ENCODE data around the gene ABCA6. TPM values are rescaled to one million over a fixed set of nuclear protein-coding genes. Genes with fewer than 3 reads are reported as not detected.

The ABCA6 gene
- total and polyA plus RNA-seq, 10 of the 15 experiments (the other 5 are each of a cell fraction or from before 2014, with no cell fraction given), result 6.8 to 36.9 (median 12.6) TPM

DNA sequence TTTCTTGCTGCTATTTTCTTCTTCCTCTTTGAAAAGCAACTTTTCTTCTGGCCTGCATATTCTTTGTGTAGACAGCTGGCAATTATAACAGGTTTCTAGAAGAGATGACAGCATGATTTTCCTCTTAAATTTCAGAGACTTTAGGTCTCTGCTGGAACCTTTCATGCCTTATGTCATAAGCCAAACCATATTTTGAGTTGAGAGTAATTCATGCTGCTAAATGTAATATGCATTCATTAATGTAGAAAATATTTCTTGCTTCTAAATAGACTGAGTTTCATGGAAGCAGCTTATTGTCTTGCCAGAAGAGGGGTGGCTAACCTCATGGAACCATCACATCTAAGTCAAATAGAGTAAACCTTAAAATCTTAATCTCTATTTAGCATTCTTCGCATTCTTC lies 55.1 kb downstream of the ABCA6 start:
- Histone ChIP-seq H3K4me3 (no peak overlapping the region), H3K9ac (ENCODE audit: control insufficient read depth, insufficient read depth, low read length) (no peak overlapping the region), H4K20me1 (ENCODE audit: control insufficient read depth, insufficient read depth) (no peaks in the 10 kb centered on the region), H3K4me1 (ENCODE audit: control insufficient read depth, insufficient read depth, low read length) (no peaks in the 10 kb centered on the region), H3K27me3 (replicated peaks in 1 of 2; ENCODE audit: control insufficient read depth in 2 of 2, insufficient read depth in 2 of 2, low read length in 1 of 2) (no peaks in the 10 kb centered on the region), H3K9me3 (replicated peaks; ENCODE audit: control insufficient read depth, insufficient read depth, low read length) (peaks cover 6% of the 10 kb centered on the region; the same call in 2 of the 3 replicates), H3K4me2 (ENCODE audit: control insufficient read depth, insufficient read depth) (no peak overlapping the region), H3K79me2 (ENCODE audit: control insufficient read depth, insufficient read depth, low read length) (no peaks in the 10 kb centered on the region), H3K27ac (ENCODE audit: control insufficient read depth, insufficient read depth) (no peak overlapping the region), H3K36me3 (ENCODE audit: control insufficient read depth in 2 of 2, insufficient read depth in 2 of 2, low read length in 1 of 2) (peaks cover 2 to 6% of the 10 kb centered on the region in 2 experiments; a peak in 2 of 4 replicates), H2AFZ (ENCODE audit: control insufficient read depth, low read depth, low read length) (no peak overlapping the region)
- ATAC-seq (no peak), FAIRE-seq (no peak), DNase-seq (ENCODE audit: low read depth, low spot score) (no peak)
- BruUV-seq (replicated peaks), result no TSS peak
- SMC1A ChIA-PET (ENCODE audit: uncharacterized antibody, unreplicated experiment), result interaction anchor here (1.5 kb wide), 1 partner anchor 14 kb away, joined by 3 read pairs; no protein-coding TSS in a partner anchor
- intact Hi-C loops (cut with micrococcal nuclease; ENCODE audit: unreplicated experiment), result no loop called here
- CTCF ChIA-PET, result interaction anchor here (1.1 kb wide), 1 partner anchor 11 kb away, joined by 3 read pairs; no protein-coding TSS in a partner anchor
- TF ChIP-seq SRF (IDR thresholded peaks at IDR 0.05; ENCODE audit: low read depth in 2 of 2, low read length in 2 of 2) (no peak), FOXK2 (IDR thresholded peaks at IDR 0.05) (no peak), RB1 (IDR thresholded peaks at IDR 0.05; ENCODE audit: borderline replicate concordance) (no peak), SREBF1 (IDR thresholded peaks at IDR 0.05; ENCODE audit: low read length) (no peak), TCF12 (IDR thresholded peaks at IDR 0.05; ENCODE audit: low read depth, low read length) (no peak), IKZF2 (IDR thresholded peaks at IDR 0.05) (no peak), CHD4 (IDR thresholded peaks at IDR 0.05) (no peak), ETV6 (conservative IDR thresholded peaks at IDR 0.05 in 1 of 2, IDR thresholded peaks at IDR 0.05 in 1 of 2; ENCODE audit: borderline replicate concordance in 1 of 2, low read depth in 1 of 2) (no peak), TBL1XR1 (IDR thresholded peaks at IDR 0.05; ENCODE audit: low read depth, low read length) (no peak), CBFB (IDR thresholded peaks at IDR 0.05; ENCODE audit: low read depth) (no peak), SREBF2 (IDR thresholded peaks at IDR 0.05; ENCODE audit: low read length) (no peak), TCF7 (IDR thresholded peaks at IDR 0.05; ENCODE audit: borderline replicate concordance) (no peak), ZNF384 (IDR thresholded peaks at IDR 0.05; ENCODE audit: borderline replicate concordance, low read depth, low read length) (no peak)
- TF ChIP-seq, protein P1, sequence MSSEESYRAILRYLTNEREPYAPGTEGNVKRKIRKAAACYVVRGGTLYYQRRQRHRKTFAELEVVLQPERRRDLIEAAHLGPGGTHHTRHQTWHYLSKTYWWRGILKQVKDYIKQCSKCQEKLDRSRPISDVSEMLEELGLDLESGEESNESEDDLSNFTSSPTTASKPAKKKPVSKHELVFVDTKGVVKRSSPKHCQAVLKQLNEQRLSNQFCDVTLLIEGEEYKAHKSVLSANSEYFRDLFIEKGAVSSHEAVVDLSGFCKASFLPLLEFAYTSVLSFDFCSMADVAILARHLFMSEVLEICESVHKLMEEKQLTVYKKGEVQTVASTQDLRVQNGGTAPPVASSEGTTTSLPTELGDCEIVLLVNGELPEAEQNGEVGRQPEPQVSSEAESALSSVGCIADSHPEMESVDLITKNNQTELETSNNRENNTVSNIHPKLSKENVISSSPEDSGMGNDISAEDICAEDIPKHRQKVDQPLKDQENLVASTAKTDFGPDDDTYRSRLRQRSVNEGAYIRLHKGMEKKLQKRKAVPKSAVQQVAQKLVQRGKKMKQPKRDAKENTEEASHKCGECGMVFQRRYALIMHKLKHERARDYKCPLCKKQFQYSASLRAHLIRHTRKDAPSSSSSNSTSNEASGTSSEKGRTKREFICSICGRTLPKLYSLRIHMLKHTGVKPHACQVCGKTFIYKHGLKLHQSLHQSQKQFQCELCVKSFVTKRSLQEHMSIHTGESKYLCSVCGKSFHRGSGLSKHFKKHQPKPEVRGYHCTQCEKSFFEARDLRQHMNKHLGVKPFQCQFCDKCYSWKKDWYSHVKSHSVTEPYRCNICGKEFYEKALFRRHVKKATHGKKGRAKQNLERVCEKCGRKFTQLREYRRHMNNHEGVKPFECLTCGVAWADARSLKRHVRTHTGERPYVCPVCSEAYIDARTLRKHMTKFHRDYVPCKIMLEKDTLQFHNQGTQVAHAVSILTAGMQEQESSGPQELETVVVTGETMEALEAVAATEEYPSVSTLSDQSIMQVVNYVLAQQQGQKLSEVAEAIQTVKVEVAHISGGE (CRISPR knock-in tag; IDR thresholded peaks at IDR 0.05), result no peak
- RAD21 ChIA-PET (ENCODE audit: unreplicated experiment), result no interaction called here
- in situ Hi-C loops (cut with MboI), result no loop called here
- POLR2A ChIA-PET, result no interaction called here
- WGBS (ENCODE audit: insufficient coverage, insufficient replicate concordance, low lambda C conversion rate, missing lambda C conversion rate), result 93% methylated on average over 1 of the region's 1 CpG
